ENCODE data around the gene RPRD1A. TPM values are rescaled to one million over a fixed set of nuclear protein-coding genes. Genes with fewer than 3 reads are reported as not detected.
"Not testable (repeated sequence)": the region's sequence is repeated elsewhere in the genome, so short reads cannot be mapped to it uniquely, and the experiment has no call there.

RPRD1A gene
- total and polyA plus RNA-seq, 2 of the 4 experiments (the other 2 are of a cell fraction): 23.3 to 27.2 TPM

GRCh38 chr18:35968278-35968880 lies 99.0 kb downstream of the RPRD1A start:
- POLR2A ChIA-PET (ENCODE audit: unreplicated experiment): no interaction called here
- no peak for TF ChIP-seq CHD1 (IDR thresholded peaks at IDR 0.05; ENCODE audit: low read depth, low read length)
- intact Hi-C loops (cut with micrococcal nuclease): no loop called here
- Histone ChIP-seq H4K91ac (ENCODE audit: insufficient read depth, low read depth, low read length) (no peak overlapping the region), H2BK20ac (ENCODE audit: low read depth, low read length) (no peak overlapping the region), H2AK5ac (ENCODE audit: low read depth, low read length) (no peak overlapping the region), H3K79me1 (ENCODE audit: low read depth in 1 of 2, low read length in 2 of 2) (peaks cover 7 to 12% of the 10 kb centered on the region in 2 experiments), H3K4me1 (ENCODE audit: control insufficient read depth, insufficient read depth, low read length) (peaks cover under 1% of the 10 kb centered on the region), H3K9ac (ENCODE audit: low read depth, low read length) (no peak overlapping the region), H2BK5ac (ENCODE audit: low read depth, low read length, poor library complexity, severe bottlenecking) (no peak overlapping the region), H2BK15ac (ENCODE audit: low read depth, low read length) (no peak overlapping the region), H3K9me1 (ENCODE audit: insufficient read depth, low read length) (no peaks in the 10 kb centered on the region), H2AK9ac (replicated peaks; ENCODE audit: low read depth, low read length, poor library complexity) (no peak overlapping the region), H4K20me1 (ENCODE audit: insufficient read depth, low read length) (no peaks in the 10 kb centered on the region), H3K4ac (ENCODE audit: low read depth, low read length) (no peak overlapping the region), H2AFZ (replicated peaks; ENCODE audit: low read length, poor library complexity) (no peak overlapping the region), H4K8ac (ENCODE audit: low read depth in 2 of 2, low read length in 2 of 2) (no peak overlapping the region), H2BK120ac (ENCODE audit: low read depth, low read length) (no peak overlapping the region), H3K27ac (ENCODE audit: insufficient read depth, low read length) (no peak overlapping the region), H3K36me3 (ENCODE audit: control insufficient read depth, insufficient read depth, low read length) (no peaks in the 10 kb centered on the region), H3K56ac (ENCODE audit: extremely low read depth, insufficient read depth, low read length) (no peak overlapping the region), H3K27me3 (ENCODE audit: control insufficient read depth, insufficient read depth, low read length) (no peaks in the 10 kb centered on the region; the same call in 1 of the 2 replicates), H4K5ac (ENCODE audit: low read depth, low read length) (no peak overlapping the region), H3K9me3 (ENCODE audit: control insufficient read depth, insufficient read depth, low read length) (no peaks in the 10 kb centered on the region), H3K4me3 (ENCODE audit: insufficient read depth, low read depth, low read length) (no peak overlapping the region), H3K18ac (ENCODE audit: low read depth, low read length) (no peak overlapping the region), H3K14ac (replicated peaks; ENCODE audit: low read depth, low read length) (no peak overlapping the region), H3K23ac (ENCODE audit: low read depth, low read length) (no peak overlapping the region), H3K4me2 (ENCODE audit: low read depth, low read length) (no peak overlapping the region)
- no TSS peak for BruUV-seq (replicated peaks)
- no peak for DNase-seq
- in situ Hi-C loops (cut with MboI; ENCODE audit: low sequenced_read_pairs): loop anchor here (25.0 kb wide), 2 partner anchors 581 to 731 kb away; partner anchors contain the start of genes ZNF396 and ZNF397
- dilution Hi-C loops (cut with HindIII; ENCODE audit: low sequenced_read_pairs, unreplicated experiment): no loop called here
- ATAC-seq (ENCODE audit: low read depth): no peak
- WGBS, 2 experiments (ENCODE audit: extremely low coverage in 2 of 2, insufficient read length in 1 of 2): 46% methylated on average over 3 of the region's 9 CpGs; no CpG with 5 or more reads in 1 of the 2 experiments
- CTCF ChIA-PET: no interaction called here

- H4K5ac ChIP-seq (ENCODE audit: low read depth, low read length); POLR2A ChIA-PET (ENCODE audit: unreplicated experiment); H3K79me1 ChIP-seq (ENCODE audit: low read depth in 1 of 2, low read length in 2 of 2); H2BK15ac ChIP-seq (ENCODE audit: low read depth, low read length); H3K18ac ChIP-seq (ENCODE audit: low read depth, low read length); H3K9me1 ChIP-seq (ENCODE audit: insufficient read depth, low read length); H2AK9ac ChIP-seq (replicated peaks; ENCODE audit: low read depth, low read length, poor library complexity); H3K4me1 ChIP-seq (ENCODE audit: control insufficient read depth, insufficient read depth, low read length); H3K27me3 ChIP-seq (ENCODE audit: control insufficient read depth, insufficient read depth, low read length); H2BK20ac ChIP-seq (ENCODE audit: low read depth, low read length); H4K8ac ChIP-seq (ENCODE audit: low read depth in 2 of 2, low read length in 2 of 2); H3K56ac ChIP-seq (ENCODE audit: extremely low read depth, insufficient read depth, low read length); H4K20me1 ChIP-seq (ENCODE audit: insufficient read depth, low read length); H3K36me3 ChIP-seq (ENCODE audit: control insufficient read depth, insufficient read depth, low read length); H3K4me2 ChIP-seq (ENCODE audit: low read depth, low read length); H3K27ac ChIP-seq (ENCODE audit: insufficient read depth, low read length); dilution Hi-C loops (cut with HindIII; ENCODE audit: low sequenced_read_pairs, unreplicated experiment); H2AK5ac ChIP-seq (ENCODE audit: low read depth, low read length); H2AFZ ChIP-seq (replicated peaks; ENCODE audit: low read length, poor library complexity); H2BK5ac ChIP-seq (ENCODE audit: low read depth, low read length, poor library complexity, severe bottlenecking); H3K4ac ChIP-seq (ENCODE audit: low read depth, low read length); H3K9ac ChIP-seq (ENCODE audit: low read depth, low read length); ATAC-seq (ENCODE audit: low read depth); H3K23ac ChIP-seq (ENCODE audit: low read depth, low read length); H3K9me3 ChIP-seq (ENCODE audit: control insufficient read depth, insufficient read depth, low read length); H3K14ac ChIP-seq (replicated peaks; ENCODE audit: low read depth, low read length); DNase-seq; intact Hi-C loops (cut with micrococcal nuclease); H2BK120ac ChIP-seq (ENCODE audit: low read depth, low read length); H4K91ac ChIP-seq (ENCODE audit: insufficient read depth, low read depth, low read length); BruUV-seq (replicated peaks); H3K4me3 ChIP-seq (ENCODE audit: insufficient read depth, low read depth, low read length): not testable (repeated sequence)
- 80% methylated on average over 2 of the region's 4 CpGs; no CpG with 5 or more reads in 1 of the 2 experiments for WGBS, 2 experiments (ENCODE audit: extremely low coverage in 2 of 2, insufficient read length in 1 of 2)
- CTCF ChIA-PET: interaction anchor here (0.6 kb wide), 1 partner anchor 17 kb away, joined by 3 read pairs; no protein-coding TSS in a partner anchor
- in situ Hi-C loops (cut with MboI; ENCODE audit: low sequenced_read_pairs): loop anchor here (25.0 kb wide), 2 partner anchors 581 to 731 kb away; partner anchors contain the start of genes ZNF396 and ZNF397
Observed at GRCh38 chr18:35967866-35968265, 99.5 kb downstream of the RPRD1A start.

Data from IMR-90 (cell line).